Caco-2 (cell line): ENCODE results near the gene PTGS2. TPM values are rescaled to one million over a fixed set of nuclear protein-coding genes. Genes with fewer than 3 reads are reported as not detected.

Experiments used
- BruUV-seq: library from RNA; stranded (reverse); fragments of 400-500 nt; replicated peaks from 2 replicates; lab custom pipeline; 2021; lab: Mats Ljungman, UMichigan
- CTCF ChIA-PET: fragments of 300-600 bp; sonication (Branson Sonifier 250); formaldehyde crosslinking; loops from one replicate; lab custom pipeline; 2022; ENCODE audit warnings: antibody characterized with exemption; lab: Charles Lee
- POLR2A ChIA-PET: fragments of 300-600 bp; sonication (Branson Sonifier 250); formaldehyde crosslinking; loops from one replicate; lab custom pipeline; 2022; ENCODE audit warnings: antibody characterized with exemption; lab: Charles Lee
- DNase-seq, 2 experiments: peaks; one replicate each; pipeline versions ENCODE4 v3.0.0 to v3.0.0-alpha.2; 2020 to 2022
- H3K27me3 ChIP-seq: replicated peaks from 2 replicates; pipeline ENCODE4 v1.6.0; 2011; ENCODE audit warnings: low read length; ENCODE audit not compliant: control insufficient read depth, insufficient read depth
- H3K36me3 ChIP-seq: 2 replicates; pipeline ENCODE4 v1.5.1; 2011; ENCODE audit warnings: low read length; ENCODE audit not compliant: control insufficient read depth, insufficient read depth
- H3K4me1 ChIP-seq: fragments of 250-450 bp; sonication (Bioruptor Pico); 2 replicates; pipeline ENCODE4 v1.5.1; 2020; ENCODE audit warnings: mild to moderate bottlenecking
- H3K4me3 ChIP-seq: 2 replicates; pipeline ENCODE4 v1.5.1; 2011; ENCODE audit warnings: low read depth, mild to moderate bottlenecking, control low read depth, low read length
- H3K9me3 ChIP-seq: fragments of 250-450 bp; sonication (Bioruptor Pico); 2 replicates; pipeline ENCODE4 v1.5.1; 2020; ENCODE audit warnings: mild to moderate bottlenecking, moderate library complexity
- H3K27ac Mint-ChIP-seq: one replicate; pipeline ENCODE4 v1.8.0; 2022; ENCODE audit warnings: mixed read lengths; ENCODE audit not compliant: unreplicated experiment
- H3K27me3 Mint-ChIP-seq: one replicate; pipeline ENCODE4 v1.8.0; 2022; ENCODE audit warnings: mixed read lengths; ENCODE audit not compliant: insufficient read depth, unreplicated experiment
- H3K36me3 Mint-ChIP-seq: one replicate; pipeline ENCODE4 v1.8.0; 2022; ENCODE audit warnings: mild to moderate bottlenecking, mixed read lengths; ENCODE audit not compliant: insufficient read depth, unreplicated experiment
- H3K4me1 Mint-ChIP-seq: one replicate; pipeline ENCODE4 v1.8.0; 2022; ENCODE audit warnings: low read depth, mixed read lengths; ENCODE audit not compliant: unreplicated experiment
- H3K4me3 Mint-ChIP-seq: one replicate; pipeline ENCODE4 v1.8.0; 2022; ENCODE audit warnings: mild to moderate bottlenecking, moderate library complexity, mixed read lengths; ENCODE audit not compliant: unreplicated experiment
- H3K9me3 Mint-ChIP-seq: one replicate; pipeline ENCODE4 v1.8.0; 2022; ENCODE audit warnings: mixed read lengths; ENCODE audit not compliant: unreplicated experiment
- CTCF ChIP-seq, 2 experiments: fragments of 200-600 bp in 1 of 2; IDR thresholded peaks; 1 replicate in 1 of 2; 2 replicates in 1 of 2; pipeline versions ENCODE4 v1.5.1 to v1.8.0; 2011 to 2022; ENCODE audit warnings: antibody characterized with exemption in 1 of 2, control low read depth in 1 of 2, inconsistent platforms in 1 of 2, low read depth in 1 of 2, low read length in 1 of 2, mild to moderate bottlenecking in 1 of 2, moderate library complexity in 1 of 2; ENCODE audit not compliant: insufficient read depth in 1 of 2, severe bottlenecking in 1 of 2, unreplicated experiment in 1 of 2
- intact Hi-C: fragments of 100-400 bp; cut with micrococcal nuclease; formaldehyde crosslinking; loops from one replicate; pipeline ENCODE4 v1.10.0; 2022; ENCODE audit not compliant: unreplicated experiment
- total RNA-seq: library from RNA; stranded (reverse); gene quantifications from 2 replicates; pipeline ENCODE4 v1.2.3, GENCODE V29; 2022

The PTGS2 gene
- total RNA-seq, 1 experiment from 2014 or later: 18.4 TPM

GRCh38 chr1:186699519-186699918 is 19.3 kb upstream of the PTGS2 start:
- no peaks in the 10 kb centered on the region for H3K27me3 ChIP-seq
- ChIA-PET CTCF (no interaction called here), POLR2A (no interaction called here)
- no peak for TF ChIP-seq CTCF (IDR thresholded peaks at IDR 0.05; ENCODE audit: insufficient read depth in 1 of 2, low read depth in 1 of 2, low read length in 1 of 2, severe bottlenecking in 1 of 2, unreplicated experiment in 1 of 2)
- no peaks in the 10 kb centered on the region for H3K36me3 ChIP-seq
- no peak overlapping the region for H3K4me3 ChIP-seq
- peaks cover 9% of the 10 kb centered on the region; the same call in 1 of the 2 replicates for H3K4me1 ChIP-seq
- Mint-ChIP-seq H3K4me1 (no peaks in the 10 kb centered on the region), H3K27ac (no peak overlapping the region), H3K27me3 (no peaks in the 10 kb centered on the region), H3K36me3 (no peaks in the 10 kb centered on the region), H3K9me3 (peaks cover 18% of the 10 kb centered on the region), H3K4me3 (no peak overlapping the region)
- intact Hi-C loops: no loop called here
- peaks cover 7% of the 10 kb centered on the region; the same call in 1 of the 2 replicates for H3K9me3 ChIP-seq
- BruUV-seq: no TSS peak
- no peak for DNase-seq

- H3K4me1 Mint-ChIP-seq: peaks cover under 1% of the 10 kb centered on the region
- no peak overlapping the region for H3K27ac Mint-ChIP-seq
- Histone ChIP-seq H3K4me3 (no peak overlapping the region), H3K27me3 (no peaks in the 10 kb centered on the region), H3K9me3 (no peaks in the 10 kb centered on the region), H3K4me1 (no peaks in the 10 kb centered on the region), H3K36me3 (no peaks in the 10 kb centered on the region)
- CTCF ChIA-PET: no interaction called here
- DNase-seq: no peak
- H3K9me3 Mint-ChIP-seq: no peaks in the 10 kb centered on the region
- POLR2A ChIA-PET: no interaction called here
- TF ChIP-seq CTCF (IDR thresholded peaks at IDR 0.05; ENCODE audit: insufficient read depth in 1 of 2, low read depth in 1 of 2, low read length in 1 of 2, severe bottlenecking in 1 of 2, unreplicated experiment in 1 of 2): no peak
- BruUV-seq: no TSS peak
- intact Hi-C loops: loop anchor here (10.0 kb wide), 1 partner anchor 225 kb away; no protein-coding TSS in a partner anchor
- no peaks in the 10 kb centered on the region for H3K36me3 Mint-ChIP-seq
- H3K27me3 Mint-ChIP-seq: no peaks in the 10 kb centered on the region
- no peak overlapping the region for H3K4me3 Mint-ChIP-seq
Observed at GRCh38 chr1:186689907-186690306, 9.7 kb upstream of the PTGS2 start.

GRCh38 chr1:186689376-186689775 is 9.2 kb upstream of the PTGS2 start:
- intact Hi-C loops: loop anchor here (10.0 kb wide), 1 partner anchor 225 kb away; no protein-coding TSS in a partner anchor
- Histone ChIP-seq H3K9me3 (no peaks in the 10 kb centered on the region), H3K4me1 (no peaks in the 10 kb centered on the region), H3K36me3 (no peaks in the 10 kb centered on the region), H3K27me3 (no peaks in the 10 kb centered on the region), H3K4me3 (no peak overlapping the region)
- Mint-ChIP-seq H3K4me1 (peaks cover 4% of the 10 kb centered on the region), H3K27ac (no peak overlapping the region), H3K36me3 (no peaks in the 10 kb centered on the region), H3K4me3 (no peak overlapping the region), H3K9me3 (no peaks in the 10 kb centered on the region), H3K27me3 (no peaks in the 10 kb centered on the region)
- DNase-seq: no peak
- ChIA-PET POLR2A (no interaction called here), CTCF (no interaction called here)
- BruUV-seq: no TSS peak
- TF ChIP-seq CTCF (IDR thresholded peaks at IDR 0.05; ENCODE audit: insufficient read depth in 1 of 2, low read depth in 1 of 2, low read length in 1 of 2, severe bottlenecking in 1 of 2, unreplicated experiment in 1 of 2): no peak
